Measurements from ENCODE around the gene SLC9A3.

Gene SLC9A3

GRCh38 chr5:554284-554988, 30.2 kb upstream of the SLC9A3 start:
- no peak for DNase-seq (ENCODE audit: low read depth)

- DNase-seq (ENCODE audit: low read depth): no peak
These were observed 29.6 kb upstream of the SLC9A3 start for GRCh38 chr5:553874-554273.

GRCh38 chr5:551406-551805, 27.2 kb upstream of the SLC9A3 start:
- no peak for DNase-seq (ENCODE audit: low read depth)

GRCh38 chr5:549229-549628, 25.0 kb upstream of the SLC9A3 start:
- no peak for DNase-seq (ENCODE audit: low read depth)

- no peak for DNase-seq (ENCODE audit: low read depth)
These were observed 24.0 kb upstream of the SLC9A3 start for GRCh38 chr5:548256-548655.

- DNase-seq (ENCODE audit: low read depth): no peak
These were observed 23.1 kb upstream of the SLC9A3 start for GRCh38 chr5:547086-547924.

- no peak for DNase-seq (ENCODE audit: low read depth)
These were observed 22.2 kb upstream of the SLC9A3 start for GRCh38 chr5:546376-546908.

- DNase-seq (ENCODE audit: low read depth): no peak
These were observed 21.6 kb upstream of the SLC9A3 start for GRCh38 chr5:545641-546375.

- DNase-seq (ENCODE audit: low read depth): no peak
These were observed 20.6 kb upstream of the SLC9A3 start for GRCh38 chr5:544675-545355.

GRCh38 chr5:543755-544674, 19.8 kb upstream of the SLC9A3 start:
- DNase-seq (ENCODE audit: low read depth): no peak

- DNase-seq (ENCODE audit: low read depth): no peak
These were observed 19.1 kb upstream of the SLC9A3 start for GRCh38 chr5:543351-543750.

GRCh38 chr5:542319-543311, 18.4 kb upstream of the SLC9A3 start:
- no peak for DNase-seq (ENCODE audit: low read depth)

- DNase-seq (ENCODE audit: low read depth): no peak
These were observed 17.5 kb upstream of the SLC9A3 start for GRCh38 chr5:541539-542318.

GRCh38 chr5:540906-541538, 16.8 kb upstream of the SLC9A3 start:
- no peak for DNase-seq (ENCODE audit: low read depth)

GRCh38 chr5:540071-540905, 16.0 kb upstream of the SLC9A3 start:
- no peak for DNase-seq (ENCODE audit: low read depth)

- DNase-seq (ENCODE audit: low read depth): no peak
These were observed 15.3 kb upstream of the SLC9A3 start for GRCh38 chr5:539469-540070.
